Psoas muscle (tissue), 8 donors: ENCODE measurements around the gene IFT122. TPM values are rescaled to one million over a fixed set of nuclear protein-coding genes. Genes with fewer than 3 reads are reported as not detected.

Experiments
- ATAC-seq, 4 donors: fragments of 200-7000 bp; cut with Tn5 transposase; one replicate each; pipeline ENCODE4 v1.9.1; 2020; ENCODE audit warnings: moderate library complexity in 3 of 4, mild to moderate bottlenecking in 2 of 4
- DNase-seq, 2 donors: peaks; one replicate each; pipeline ENCODE4 v3.0.0-alpha.2; 2020
- H3K27ac ChIP-seq: fragments of 200-600 bp; one replicate; pipeline ENCODE4 v1.8.0; 2022
- H3K27me3 ChIP-seq, 3 donors: fragments of 200-600 bp in 1 of 3; one replicate each; pipeline versions ENCODE4 v1.6.1 to v1.8.0; 2013 to 2022; ENCODE audit warnings: low read length in 2 of 3, mild to moderate bottlenecking in 2 of 3, moderate library complexity in 1 of 3; ENCODE audit not compliant: insufficient read depth in 3 of 3
- H3K36me3 ChIP-seq, 2 donors: fragments of 200-600 bp in 1 of 2; one replicate each; pipeline versions ENCODE4 v1.6.1 to v1.8.0; 2013 to 2022; ENCODE audit warnings: low read depth in 1 of 2, mild to moderate bottlenecking in 1 of 2, moderate library complexity in 1 of 2; ENCODE audit not compliant: insufficient read depth in 1 of 2
- H3K4me1 ChIP-seq: fragments of 200-600 bp; one replicate; pipeline ENCODE4 v1.8.0; 2022
- H3K4me3 ChIP-seq: fragments of 200-600 bp; one replicate; pipeline ENCODE4 v1.8.0; 2022; ENCODE audit warnings: mild to moderate bottlenecking
- H3K9me3 ChIP-seq: fragments of 200-600 bp; one replicate; pipeline ENCODE4 v1.8.0; 2022
- CTCF ChIP-seq: fragments of 200-600 bp; IDR thresholded peaks from one replicate; pipeline ENCODE4 v1.8.0; 2022; ENCODE audit warnings: antibody characterized with exemption
- WGBS, 3 donors: extraction: QIAGEN DNeasy Blood & Tissue Kit; methylation state at CpG; one replicate each; pipeline versions ENCODE4 v1.1.6 to v1.1.7; 2013; 5-methylcytosine and 5-hydroxymethylcytosine counted together
- intact Hi-C, 2 donors: fragments of 100-400 bp; cut with DNase I; formaldehyde crosslinking; loops; one replicate each; pipeline versions ENCODE4 v1.11.0 to v1.14.2; 2022
- polyA plus RNA-seq, 3 donors: library from polyadenylated mRNA; stranded (reverse); fragments of 200-250 nt; gene quantifications; one replicate each; pipeline ENCODE4 v1.2.3, GENCODE V29; 2013
- total RNA-seq, 4 donors: library from RNA; stranded (reverse); fragmentation: NEBNext Ultra II Directional in 2 of 4; extraction: Animal tissue kit (Norgen Biotek cat#: 25700) in 2 of 4; gene quantifications; one replicate each; pipeline versions ENCODE4 v1.2.1 to v1.2.4, GENCODE V29; 2021 to 2023
- donor health status: healthy with polysubstance abuse.
- donor health status: DM: no; HTN: no; CAD: no; lungs with moderate emphysema.
- donor health status: Bipolar disorder and iron deficiency.
- donor health status: healthy.
- donor health status: DM: yes; HTN: yes; CAD: no.
- donor health status: DM: no; HTN: no; CAD: no.
- donor health status: DM: no; HTN: no; CAD: no.
- donor health status: DM: yes; HTN: yes; CAD: no.

IFT122 gene
- total and polyA plus RNA-seq, 7 donors = 2.3 to 7.3 (median 4.5) TPM

- H3K27ac ChIP-seq = no peak overlapping the region
- peaks cover 26% of the 10 kb centered on the region for H3K4me1 ChIP-seq
- TF ChIP-seq CTCF = no peak
- no peaks in the 10 kb centered on the region for H3K9me3 ChIP-seq
- ATAC-seq (no peak), DNase-seq (peak in 1 of 2 donors; percentile 39)
- 82 to 90% (median 85%) methylated on average over 15 of the region's 15 CpGs for WGBS, 3 donors
- intact Hi-C loops = no loop called here
- peaks cover 0 to 30% of the 10 kb centered on the region in 2 donors for H3K36me3 ChIP-seq
- no peaks in the 10 kb centered on the region for H3K27me3 ChIP-seq
- no peak overlapping the region for H3K4me3 ChIP-seq
Measured at GRCh38 chr3:129556358-129556695, 116.3 kb downstream of the IFT122 start.

GRCh38 chr3:129556890-129557547 lies 117.0 kb downstream of the IFT122 start:
- peaks cover 0 to 30% of the 10 kb centered on the region in 2 donors for H3K36me3 ChIP-seq
- no peak overlapping the region for H3K27ac ChIP-seq
- H3K4me1 ChIP-seq = peaks cover 26% of the 10 kb centered on the region
- DNase-seq (peak; percentile 17 to 55), ATAC-seq (no peak)
- no peaks in the 10 kb centered on the region for H3K9me3 ChIP-seq
- 62 to 70% (median 63%) methylated on average over 31 of the region's 31 CpGs for WGBS, 3 donors
- H3K4me3 ChIP-seq = no peak overlapping the region
- intact Hi-C loops = no loop called here
- no peaks in the 10 kb centered on the region for H3K27me3 ChIP-seq
- TF ChIP-seq CTCF = no peak

- Histone ChIP-seq H3K9me3 (no peaks in the 10 kb centered on the region), H3K27ac (no peak overlapping the region), H3K27me3 (no peaks in the 10 kb centered on the region), H3K4me1 (peaks cover 26% of the 10 kb centered on the region), H3K4me3 (no peak overlapping the region), H3K36me3 (peaks cover 0 to 33% of the 10 kb centered on the region in 2 donors)
- DNase-seq = peak; percentile 45 to 75
- ATAC-seq = peak; percentile 27 to 75 (median 53)
- intact Hi-C loops = no loop called here
- WGBS, 3 donors = 18 to 27% (median 24%) methylated on average over 11 of the region's 11 CpGs
- no peak for TF ChIP-seq CTCF
Measured at GRCh38 chr3:129557548-129557894, 117.5 kb downstream of the IFT122 start.

GRCh38 chr3:129558081-129558771 lies 118.2 kb downstream of the IFT122 start:
- Histone ChIP-seq H3K36me3 (peaks cover 0 to 38% of the 10 kb centered on the region in 2 donors), H3K4me3 (no peak overlapping the region), H3K4me1 (peaks cover 26% of the 10 kb centered on the region), H3K9me3 (no peaks in the 10 kb centered on the region), H3K27me3 (no peaks in the 10 kb centered on the region), H3K27ac (peak overlapping the region; percentile 23)
- WGBS, 3 donors = 60 to 70% (median 60%) methylated on average over 15 of the region's 15 CpGs
- no peak for TF ChIP-seq CTCF
- peak; percentile 10 to 36 for DNase-seq
- ATAC-seq = no peak
- intact Hi-C loops = no loop called here
